ENCODE results near the gene NET1. TPM values are rescaled to one million over a fixed set of nuclear protein-coding genes. Genes with fewer than 3 reads are reported as not detected.

The NET1 gene
- polyA plus RNA-seq, 12 donors = 85.1 to 139 (median 111) TPM; not detected in 1

GRCh38 chr10:5441106-5441505 is 28.7 kb downstream of the NET1 start:
- DNase-seq = no peak

GRCh38 chr10:5442065-5442989 is 30.0 kb downstream of the NET1 start:
- DNase-seq = peak; percentile 65

GRCh38 chr10:5442990-5443370 is 30.6 kb downstream of the NET1 start:
- no peak for DNase-seq

- no peak for DNase-seq
These were observed 31.1 kb downstream of the NET1 start for GRCh38 chr10:5443429-5443828.

GRCh38 chr10:5445006-5445405 is 32.6 kb downstream of the NET1 start:
- DNase-seq = no peak

- peak; percentile 91 for DNase-seq
These were observed 34.1 kb downstream of the NET1 start for GRCh38 chr10:5446390-5446926.

- peak; percentile 21 for DNase-seq
These were observed 34.7 kb downstream of the NET1 start for GRCh38 chr10:5447056-5447455.

GRCh38 chr10:5447611-5448071 is 35.3 kb downstream of the NET1 start:
- DNase-seq = peak; percentile 43

- no peak for DNase-seq
These were observed 36.1 kb downstream of the NET1 start for GRCh38 chr10:5448333-5449001.

GRCh38 chr10:5449227-5449626 is 36.9 kb downstream of the NET1 start:
- DNase-seq = no peak

- DNase-seq = peak; percentile 64
These were observed 37.5 kb downstream of the NET1 start for GRCh38 chr10:5449823-5450222.

- no peak for DNase-seq
These were observed 38.4 kb downstream of the NET1 start for GRCh38 chr10:5450605-5451384.

GRCh38 chr10:5453749-5454489 is 41.6 kb downstream of the NET1 start:
- DNase-seq = no peak

GRCh38 chr10:5456563-5456962 is 44.2 kb downstream of the NET1 start:
- DNase-seq = no peak

- DNase-seq = no peak
These were observed 45.4 kb downstream of the NET1 start for GRCh38 chr10:5457741-5458140.

GRCh38 chr10:5458425-5458824 is 46.1 kb downstream of the NET1 start:
- DNase-seq = no peak

- DNase-seq = no peak
These were observed 46.8 kb downstream of the NET1 start for GRCh38 chr10:5458949-5459747.

- no peak for DNase-seq
These were observed 48.3 kb downstream of the NET1 start for GRCh38 chr10:5460468-5461202.

- DNase-seq = no peak
These were observed 48.8 kb downstream of the NET1 start for GRCh38 chr10:5461203-5461588.

All from muscle of arm (tissue), 12 donors.